ENCODE measurements around the gene APOBEC4.

The APOBEC4 gene

DNA sequence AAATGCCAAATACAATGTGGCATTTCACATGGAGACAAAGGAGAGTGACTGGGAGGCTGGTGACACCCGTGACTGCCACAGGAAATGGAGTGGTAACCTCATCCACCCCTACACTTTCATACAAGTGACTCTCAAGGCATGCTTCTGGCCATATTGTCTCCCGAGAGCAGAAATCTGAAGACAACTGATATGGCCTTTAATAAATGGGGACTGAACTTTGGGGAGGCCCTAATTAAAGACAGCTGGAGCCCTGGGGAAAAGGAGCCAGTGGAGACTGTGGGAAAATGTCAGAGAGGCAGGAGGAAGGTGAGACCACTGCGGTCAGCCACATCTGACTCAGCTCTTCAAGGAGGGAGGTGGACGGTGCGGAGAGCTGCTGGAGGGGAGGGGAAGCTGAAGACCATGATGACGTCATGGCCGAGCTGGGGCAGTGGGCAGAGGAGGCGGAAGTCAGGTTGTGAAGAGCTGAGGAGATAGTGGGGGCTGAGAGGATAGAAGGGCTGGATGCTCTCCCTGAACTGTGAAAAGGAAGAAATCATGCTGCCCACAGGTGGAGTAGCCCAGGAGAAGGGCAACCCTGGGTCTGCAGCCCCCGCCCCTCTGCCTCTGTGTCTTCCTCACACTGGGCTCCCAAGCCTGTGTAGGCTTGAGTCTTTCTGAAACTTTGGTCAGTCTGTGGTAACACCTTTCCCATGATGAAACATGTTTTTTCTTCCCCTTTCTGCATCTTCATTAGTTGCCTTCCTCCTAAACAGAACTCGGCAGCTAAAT, 48.9 kb downstream of the APOBEC4 start:
- ChIA-PET POLR2A (no interaction called here), CTCF (no interaction called here)
- TF ChIP-seq, protein P1, sequence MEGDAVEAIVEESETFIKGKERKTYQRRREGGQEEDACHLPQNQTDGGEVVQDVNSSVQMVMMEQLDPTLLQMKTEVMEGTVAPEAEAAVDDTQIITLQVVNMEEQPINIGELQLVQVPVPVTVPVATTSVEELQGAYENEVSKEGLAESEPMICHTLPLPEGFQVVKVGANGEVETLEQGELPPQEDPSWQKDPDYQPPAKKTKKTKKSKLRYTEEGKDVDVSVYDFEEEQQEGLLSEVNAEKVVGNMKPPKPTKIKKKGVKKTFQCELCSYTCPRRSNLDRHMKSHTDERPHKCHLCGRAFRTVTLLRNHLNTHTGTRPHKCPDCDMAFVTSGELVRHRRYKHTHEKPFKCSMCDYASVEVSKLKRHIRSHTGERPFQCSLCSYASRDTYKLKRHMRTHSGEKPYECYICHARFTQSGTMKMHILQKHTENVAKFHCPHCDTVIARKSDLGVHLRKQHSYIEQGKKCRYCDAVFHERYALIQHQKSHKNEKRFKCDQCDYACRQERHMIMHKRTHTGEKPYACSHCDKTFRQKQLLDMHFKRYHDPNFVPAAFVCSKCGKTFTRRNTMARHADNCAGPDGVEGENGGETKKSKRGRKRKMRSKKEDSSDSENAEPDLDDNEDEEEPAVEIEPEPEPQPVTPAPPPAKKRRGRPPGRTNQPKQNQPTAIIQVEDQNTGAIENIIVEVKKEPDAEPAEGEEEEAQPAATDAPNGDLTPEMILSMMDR (IDR thresholded peaks at IDR 0.05; ENCODE audit: insufficient read depth, low read length, missing control alignments), result no peak
- no peak overlapping the region for H3K4me3 ChIP-seq (ENCODE audit: low read depth, low read length)
- DNase-seq (ENCODE audit: low read depth, low spot score), result peak; percentile 52

DNA sequence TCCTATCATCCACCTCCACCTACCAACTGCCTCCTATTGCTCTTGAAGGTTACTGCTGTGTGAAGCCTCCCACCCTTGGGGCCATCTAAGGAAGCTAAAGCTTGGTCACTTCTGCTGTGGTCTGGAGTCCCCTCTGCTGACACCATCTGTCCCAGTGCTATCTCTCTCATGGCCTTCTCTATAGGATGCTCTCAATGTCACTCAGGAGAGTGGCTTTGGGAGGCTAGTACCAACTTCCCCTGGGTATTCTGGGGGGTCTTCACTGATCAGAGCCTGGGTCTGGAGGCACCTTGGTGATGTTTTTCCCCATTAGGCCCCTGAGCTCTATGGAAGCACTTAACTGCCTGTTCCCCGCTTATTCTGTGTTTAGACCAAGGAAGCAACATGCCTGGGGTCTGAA, 50.6 kb downstream of the APOBEC4 start:
- POLR2A ChIA-PET, result no interaction called here
- no peak for DNase-seq (ENCODE audit: low read depth, low spot score)
- TF ChIP-seq, protein P1 (IDR thresholded peaks at IDR 0.05; ENCODE audit: insufficient read depth, low read length, missing control alignments), result no peak
- no peak overlapping the region for H3K4me3 ChIP-seq (ENCODE audit: low read depth, low read length)
- CTCF ChIA-PET, result no interaction called here

DNA sequence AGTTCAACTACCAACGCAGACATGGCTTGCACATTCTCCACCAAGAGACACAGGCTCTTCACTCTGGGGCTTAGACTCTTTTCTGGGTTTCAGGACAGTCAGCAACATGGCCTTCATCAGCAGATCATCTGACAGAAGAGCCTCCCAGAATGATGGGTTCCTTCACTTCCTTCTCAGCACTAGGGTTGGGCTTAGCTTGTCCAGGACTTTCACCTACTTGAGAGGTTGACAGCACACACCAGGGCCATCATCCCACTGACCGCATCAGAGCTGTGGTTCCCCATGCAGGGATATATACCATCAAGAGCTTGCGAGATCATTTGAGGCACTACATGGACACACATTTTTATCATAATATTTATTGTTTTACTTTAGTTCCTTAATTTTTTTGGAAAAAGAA, 52.5 kb downstream of the APOBEC4 start:
- no peak for DNase-seq (ENCODE audit: low read depth, low spot score)
- CTCF ChIA-PET, result interaction anchor here (1.0 kb wide), 2 partner anchors 9 to 19 kb away, joined by 4 read pairs; no protein-coding TSS in a partner anchor
- POLR2A ChIA-PET, result no interaction called here
- TF ChIP-seq, protein P1 (IDR thresholded peaks at IDR 0.05; ENCODE audit: insufficient read depth, low read length, missing control alignments), result no peak
- H3K4me3 ChIP-seq (ENCODE audit: low read depth, low read length), result no peak overlapping the region

DNA sequence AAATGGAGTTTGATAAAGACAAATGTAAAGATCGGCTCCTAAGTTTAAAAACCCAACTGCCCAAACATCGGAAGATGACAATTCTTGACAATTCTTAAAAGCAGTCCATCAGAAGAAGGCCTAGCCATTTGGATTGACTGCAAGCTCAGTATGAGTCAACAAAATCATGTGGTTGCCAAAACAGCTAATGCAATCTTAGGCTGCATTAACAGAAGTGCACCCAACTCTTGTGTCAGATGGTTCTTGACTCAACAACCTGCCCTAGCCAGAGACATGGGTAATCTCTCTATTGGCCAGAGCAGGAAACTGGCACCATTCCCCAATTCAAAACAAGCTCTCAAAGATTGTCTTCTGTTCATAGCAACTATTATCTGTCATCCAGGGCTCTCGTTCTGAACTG, 53.0 kb downstream of the APOBEC4 start:
- DNase-seq (ENCODE audit: low read depth, low spot score), result peak; percentile 47
- TF ChIP-seq, protein P1 (IDR thresholded peaks at IDR 0.05; ENCODE audit: insufficient read depth, low read length, missing control alignments), result no peak
- CTCF ChIA-PET, result interaction anchor here (1.0 kb wide), 3 partner anchors 10 to 20 kb away, joined by 3 to 4 read pairs (median 4); no protein-coding TSS in a partner anchor
- H3K4me3 ChIP-seq (ENCODE audit: low read depth, low read length), result no peak overlapping the region
- POLR2A ChIA-PET, result no interaction called here

GRCh38 chr1:183598386-183598785, 54.7 kb downstream of the APOBEC4 start:
- TF ChIP-seq, protein P1 (IDR thresholded peaks at IDR 0.05; ENCODE audit: insufficient read depth, low read length, missing control alignments), result no peak
- no peak overlapping the region for H3K4me3 ChIP-seq (ENCODE audit: low read depth, low read length)
- DNase-seq (ENCODE audit: low read depth, low spot score), result no peak
- ChIA-PET POLR2A (no interaction called here), CTCF (interaction anchor here (1.0 to 3.0 kb wide), 3 partner anchors 10 to 21 kb away, joined by 3 to 18 read pairs (median 3); no protein-coding TSS in a partner anchor)

- TF ChIP-seq, protein P1 (IDR thresholded peaks at IDR 0.05; ENCODE audit: insufficient read depth, low read length, missing control alignments), result no peak
- no peak overlapping the region for H3K4me3 ChIP-seq (ENCODE audit: low read depth, low read length)
- POLR2A ChIA-PET, result no interaction called here
- DNase-seq (ENCODE audit: low read depth, low spot score), result no peak
- CTCF ChIA-PET, result interaction anchor here (1.4 to 3.0 kb wide), 2 partner anchors 10 to 20 kb away, joined by 3 to 18 read pairs; no protein-coding TSS in a partner anchor
Observed at GRCh38 chr1:183597656-183598347, 55.3 kb downstream of the APOBEC4 start.

Data from AG04449 (cell line).